ENCODE data around the gene HERC2.
A peak's percentile ranks its signal among the peaks of the same experiment; 100 is the strongest.
"Not testable (repeated sequence)": the region's sequence is repeated elsewhere in the genome, so short reads cannot be mapped to it uniquely, and the experiment has no call there.

Gene HERC2

GRCh38 chr15:28130651-28131050 is 191.3 kb downstream of the HERC2 start:
- DNase-seq: no peak

- no peak for DNase-seq
Observed at GRCh38 chr15:28129231-28129848, 192.6 kb downstream of the HERC2 start.

- DNase-seq: no peak
Observed at GRCh38 chr15:28128031-28128430, 193.9 kb downstream of the HERC2 start.

- no peak for DNase-seq
Observed at GRCh38 chr15:28127036-28127435, 194.9 kb downstream of the HERC2 start.

GRCh38 chr15:28125673-28126651 is 196.0 kb downstream of the HERC2 start:
- peak; percentile 58 for DNase-seq

GRCh38 chr15:28124841-28125240 is 197.1 kb downstream of the HERC2 start:
- DNase-seq: no peak

GRCh38 chr15:28123408-28124023 is 198.5 kb downstream of the HERC2 start:
- DNase-seq: peak; percentile 72

GRCh38 chr15:28122038-28122949 is 199.7 kb downstream of the HERC2 start:
- DNase-seq: no peak

- DNase-seq: not testable (repeated sequence)
Observed at GRCh38 chr15:28121577-28121976, 200.4 kb downstream of the HERC2 start.

- no peak for DNase-seq
Observed at GRCh38 chr15:28120359-28120640, 201.7 kb downstream of the HERC2 start.

GRCh38 chr15:28118531-28118930 is 203.4 kb downstream of the HERC2 start:
- DNase-seq: no peak

- no peak for DNase-seq
Observed at GRCh38 chr15:28118083-28118482, 203.9 kb downstream of the HERC2 start.

GRCh38 chr15:28117432-28117990 is 204.5 kb downstream of the HERC2 start:
- DNase-seq: no peak

GRCh38 chr15:28116521-28117431 is 205.2 kb downstream of the HERC2 start:
- DNase-seq: no peak

- DNase-seq: no peak
Observed at GRCh38 chr15:28115871-28116270, 206.1 kb downstream of the HERC2 start.

GRCh38 chr15:28114721-28115622 is 207.0 kb downstream of the HERC2 start:
- peak; percentile 29 for DNase-seq

- DNase-seq: no peak
Observed at GRCh38 chr15:28114114-28114455, 207.9 kb downstream of the HERC2 start.

GRCh38 chr15:28113394-28114113 is 208.4 kb downstream of the HERC2 start:
- DNase-seq: no peak

- no peak for DNase-seq
Observed at GRCh38 chr15:28112962-28113361, 209.0 kb downstream of the HERC2 start.

All from fibroblast of skin of back (primary cell).